Melanocyte of skin (primary cell): ENCODE measurements around the gene GFI1B. TPM values are rescaled to one million over a fixed set of nuclear protein-coding genes. Genes with fewer than 3 reads are reported as not detected.

Experiments
- small RNA-seq, 2 donors: library from RNA; depleted of rRNA; stranded (forward); fragments of <200 nt; gene quantifications; one replicate each; pipeline ENCODE3, GENCODE V24; 2012
- total RNA-seq, 2 donors: library from RNA; depleted of rRNA; stranded (reverse); fragments of >200 nt; gene quantifications; 2 replicates each; pipeline ENCODE4 v1.2.3, GENCODE V29; 2012

The GFI1B gene
- under 1 TPM in 1 of 2 donors, not detected in 1; under 0.01 TPM for total RNA-seq

DNA sequence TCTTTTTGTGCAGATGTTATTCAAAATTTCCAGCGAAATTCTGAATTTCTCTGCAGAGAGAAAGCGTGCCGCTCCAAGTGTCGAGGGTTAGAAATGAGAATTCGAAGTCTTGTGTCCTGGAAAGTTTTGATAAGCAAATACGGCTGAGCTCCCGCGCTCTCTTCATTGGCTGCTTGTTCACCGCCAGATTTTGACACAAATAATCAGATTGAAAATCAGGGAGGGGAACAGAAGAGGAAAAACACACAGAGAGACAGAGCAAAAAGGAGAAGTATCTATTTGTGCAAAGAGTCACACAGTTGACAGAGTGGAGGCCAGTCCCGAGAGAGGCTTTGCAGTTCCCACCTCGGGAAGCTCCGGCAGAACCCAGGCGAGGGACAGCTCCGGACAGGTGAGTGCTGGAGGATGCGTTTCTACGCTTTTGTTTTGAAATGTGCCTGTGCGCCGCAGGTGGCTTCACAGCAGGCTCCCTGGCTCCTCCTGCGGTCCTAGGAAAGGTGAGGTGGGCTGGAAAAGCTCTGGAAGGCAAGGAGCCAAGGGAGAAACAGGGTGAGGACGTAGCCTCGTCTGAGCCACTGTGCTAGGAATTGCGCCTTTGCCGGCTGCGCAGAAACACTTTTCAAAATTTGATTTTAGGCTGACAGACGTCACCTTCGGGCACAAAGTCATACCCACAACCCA, at the start of gene GFI1B:
Gene GFI1B, plus strand, starts transcription at position 244 of the 681 bp plus-strand sequence. CDS start 7,985 bp downstream, outside the sequence.

DNA sequence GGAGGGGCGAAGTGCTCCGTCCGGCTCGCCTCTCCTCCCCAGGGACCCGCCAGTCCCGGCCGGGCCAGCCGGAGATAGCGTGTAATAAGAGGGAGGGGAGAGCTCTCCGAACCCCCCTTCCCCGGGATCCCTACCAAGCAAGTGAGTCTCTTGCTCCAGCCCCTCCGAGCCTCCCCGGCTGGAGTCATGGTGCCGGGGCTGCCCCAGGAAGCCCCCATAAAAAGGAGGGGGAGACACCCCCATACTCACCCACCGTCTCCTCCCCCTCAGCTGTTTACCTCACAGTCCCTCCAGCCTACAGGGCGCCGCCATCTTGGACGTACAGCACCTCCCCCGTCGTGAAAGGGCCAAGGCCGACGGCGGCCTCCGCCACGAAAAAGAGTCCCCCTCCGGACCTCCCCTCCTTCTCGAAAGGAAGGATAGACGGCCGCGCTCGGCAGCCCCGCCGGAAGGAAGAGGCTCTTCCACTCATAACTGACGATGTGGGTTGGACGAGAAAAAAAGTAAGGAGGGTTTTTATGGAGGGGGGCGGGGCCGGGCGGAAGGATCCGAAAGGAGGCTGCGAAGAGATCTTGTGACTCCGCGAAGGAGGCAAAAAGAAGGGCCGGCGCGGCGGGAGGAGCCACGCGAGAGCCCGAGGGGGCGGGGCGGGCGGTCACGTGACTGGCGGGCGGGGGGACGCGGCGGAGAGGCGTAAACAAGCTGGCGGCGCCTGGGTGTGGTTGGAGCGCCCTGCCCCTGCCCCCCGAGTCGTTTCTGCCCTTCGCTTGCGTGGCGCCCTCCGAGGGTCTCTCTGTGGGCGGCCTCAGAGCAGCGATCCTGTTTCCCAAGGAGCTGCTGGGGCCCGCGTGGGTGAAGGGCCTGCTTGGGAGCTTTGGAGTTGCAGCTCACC, 34.0 kb upstream of the GFI1B start, which contains the start of gene TSC1:
Gene TSC1, minus strand, starts transcription at position 323 of the 892 bp plus-strand sequence. CDS start 15,744 bp downstream, outside the sequence.

GRCh38 chr9:133030317-133031129, 52.0 kb downstream of the GFI1B start, which contains the start of gene GTF3C5:
TSS of gene GTF3C5 (plus strand) at chr9:133030997. CDS start at chr9:133031012, 15 bp downstream.

Small RNA genes lying within 50 kb of the gene (small RNA-seq; reads per million reads assigned to genes)
- gene AL593851.1 (0 reads per million in 2 donors), gene MIR548AW (0.12 to 0.86 reads per million in 2 donors), gene RNU7-21P (0 to 0.13 reads per million in 2 donors)

Other genes starting within 250 kb of the GFI1B start
- 1 to 10 TPM in 1 of 2 donors, under 1 TPM in 1; under 0.01 to 1.4 TPM for gene AK8, start 100.4 kb upstream of the GFI1B start, total RNA-seq
- gene SPACA9, start 99.8 kb upstream of the GFI1B start, total RNA-seq, result 1 to 10 TPM in 1 of 2 donors, under 1 TPM in 1; 1.00 to 3.1 TPM
- gene TSC1, start 34.1 kb upstream of the GFI1B start, total RNA-seq, result 10 to 100 TPM; 52.6 to 63.0 TPM
- 10 to 100 TPM; 41.0 to 67.3 TPM for gene GTF3C5, start 52.3 kb downstream of the GFI1B start, total RNA-seq
- under 1 TPM in 1 of 2 donors, not detected in 1; under 0.01 TPM for gene CEL, start 83.3 kb downstream of the GFI1B start, total RNA-seq
- 10 to 100 TPM; 29.9 to 30.0 TPM for gene RALGDS, start 142.5 kb downstream of the GFI1B start, total RNA-seq
- 1 to 10 TPM; 4.8 to 8.3 TPM for gene GBGT1, start 185.2 kb downstream of the GFI1B start, total RNA-seq
- gene OBP2B, start 230.6 kb downstream of the GFI1B start, total RNA-seq, result not detected